ENCODE measurements around the gene ZNF48.

Gene ZNF48

GRCh38 chr16:30444231-30445148 is 49.3 kb downstream of the ZNF48 start:
- no peak for DNase-seq (ENCODE audit: low spot score)

- DNase-seq (ENCODE audit: low spot score), result no peak
Observed at GRCh38 chr16:30445149-30445407, 49.9 kb downstream of the ZNF48 start.

GRCh38 chr16:30445408-30446202 is 50.4 kb downstream of the ZNF48 start, which contains the start of gene SEPHS2:
TSS of gene SEPHS2 (minus strand) at chr16:30445874. CDS start at chr16:30445727, 147 bp downstream.
- DNase-seq (ENCODE audit: low spot score), result peak; percentile 95

- DNase-seq (ENCODE audit: low spot score), result no peak
Observed at GRCh38 chr16:30446203-30446595, 51.0 kb downstream of the ZNF48 start.

GRCh38 chr16:30447512-30448226 is 52.4 kb downstream of the ZNF48 start:
- no peak for DNase-seq (ENCODE audit: low spot score)

GRCh38 chr16:30449116-30449435 is 53.9 kb downstream of the ZNF48 start:
- DNase-seq (ENCODE audit: low spot score), result no peak

All from AG20443 (cell line).